ENCODE measurements around the gene VENTX.

Gene VENTX

DNA sequence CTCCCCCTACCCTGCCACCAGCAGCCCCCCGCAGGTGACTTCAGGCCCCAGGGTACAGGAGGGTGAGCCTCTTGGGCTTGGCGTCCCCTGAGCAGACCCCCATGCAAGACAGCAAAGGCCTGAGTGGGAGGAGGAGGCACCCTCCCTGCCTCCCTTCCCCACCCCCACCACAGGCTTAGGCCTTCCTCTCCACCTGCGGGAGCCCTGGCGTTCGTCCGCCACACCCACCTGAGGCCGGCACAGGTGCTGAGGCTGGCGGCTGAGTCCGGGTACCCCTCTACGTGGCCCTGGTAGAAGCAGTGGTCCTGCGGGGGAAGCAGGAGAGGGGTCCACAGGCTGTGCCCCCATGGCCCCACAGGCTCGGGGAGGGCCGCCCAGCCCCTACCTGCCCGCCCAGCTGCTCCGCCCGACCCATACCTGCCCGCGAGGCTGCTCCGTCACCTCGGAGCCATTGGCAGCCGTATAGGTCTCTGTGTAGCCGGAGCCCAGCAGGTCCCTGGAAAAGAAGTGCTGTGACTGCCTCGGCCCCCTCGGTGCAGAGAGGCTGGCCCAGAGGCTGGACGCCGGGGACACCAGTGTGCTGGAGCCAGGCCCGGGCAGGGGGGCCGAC, 36.0 kb downstream of the VENTX start:
- Mint-ChIP-seq H3K4me1 (ENCODE audit: low read depth in 2 of 2) (peaks cover 12 to 26% of the 10 kb centered on the region in 2 donors), H3K27ac (peak overlapping the region in 1 of 2 donors; percentile 51), H3K4me3 (peak overlapping the region in 1 of 2 donors; percentile 14), H3K27me3 (no peaks in the 10 kb centered on the region), H3K9me3 (no peaks in the 10 kb centered on the region), H3K36me3 (ENCODE audit: insufficient read depth) (peaks cover 63% of the 10 kb centered on the region)
- ATAC-seq (replicated peaks) (no peak), DNase-seq (no peak)

DNA sequence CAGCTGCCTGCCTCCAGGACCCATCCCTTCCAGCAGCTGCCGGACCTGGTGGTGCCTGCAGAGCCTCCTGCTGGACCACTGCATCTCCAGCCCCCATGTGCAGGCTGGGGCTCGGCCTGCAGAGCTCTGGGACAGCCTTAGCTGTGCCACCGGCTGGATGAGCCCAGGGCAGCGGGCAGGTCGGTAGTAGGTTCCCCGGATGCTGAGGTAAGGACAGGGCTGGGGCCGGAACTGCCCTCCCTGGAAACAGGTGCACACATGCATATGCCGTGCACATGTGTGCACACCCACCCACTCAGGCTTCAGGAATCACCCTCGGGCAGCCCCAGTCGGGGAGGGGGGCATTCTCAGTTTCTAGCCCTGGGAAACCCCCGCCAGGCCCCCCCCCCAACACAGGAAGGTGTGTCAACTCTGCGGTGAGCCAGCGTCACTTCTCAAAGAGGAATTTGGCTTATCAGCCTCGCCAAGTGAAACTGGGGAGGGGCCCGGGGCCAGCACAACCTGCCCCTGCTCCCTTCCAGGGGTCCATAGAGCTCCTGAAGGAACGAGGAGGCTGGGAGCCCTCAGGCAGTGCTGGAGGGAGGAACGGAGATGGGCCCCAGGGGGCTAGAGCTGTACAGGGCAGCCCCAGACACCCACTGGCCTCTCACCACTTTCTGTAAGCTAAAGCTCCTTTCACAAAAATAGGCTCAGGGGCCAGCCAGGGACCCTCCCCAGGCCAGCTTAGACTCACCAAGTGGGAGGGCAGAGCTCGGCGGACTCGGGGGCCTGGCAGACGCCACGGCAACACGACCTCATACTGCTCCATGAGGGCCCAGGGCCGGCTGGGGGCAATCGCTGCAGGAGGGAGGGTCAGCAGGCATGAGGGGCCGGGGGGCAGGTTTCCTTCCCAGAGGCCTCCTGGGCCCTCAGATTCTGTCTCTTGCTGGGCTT, 37.4 kb downstream of the VENTX start:
- no peaks in the 10 kb centered on the region for H3K27me3 Mint-ChIP-seq
- peaks cover 19 to 35% of the 10 kb centered on the region in 2 donors for H3K4me1 Mint-ChIP-seq (ENCODE audit: low read depth in 2 of 2)
- DNase-seq (peak; percentile 70 to 77 (median 70)), ATAC-seq (replicated peaks) (peak; percentile 56)
- H3K9me3 Mint-ChIP-seq: no peaks in the 10 kb centered on the region
- H3K36me3 Mint-ChIP-seq (ENCODE audit: insufficient read depth): peaks cover 62% of the 10 kb centered on the region
- H3K4me3 Mint-ChIP-seq: peak overlapping the region; percentile 87 to 91
- H3K27ac Mint-ChIP-seq: peak overlapping the region; percentile 92 to 99

DNA sequence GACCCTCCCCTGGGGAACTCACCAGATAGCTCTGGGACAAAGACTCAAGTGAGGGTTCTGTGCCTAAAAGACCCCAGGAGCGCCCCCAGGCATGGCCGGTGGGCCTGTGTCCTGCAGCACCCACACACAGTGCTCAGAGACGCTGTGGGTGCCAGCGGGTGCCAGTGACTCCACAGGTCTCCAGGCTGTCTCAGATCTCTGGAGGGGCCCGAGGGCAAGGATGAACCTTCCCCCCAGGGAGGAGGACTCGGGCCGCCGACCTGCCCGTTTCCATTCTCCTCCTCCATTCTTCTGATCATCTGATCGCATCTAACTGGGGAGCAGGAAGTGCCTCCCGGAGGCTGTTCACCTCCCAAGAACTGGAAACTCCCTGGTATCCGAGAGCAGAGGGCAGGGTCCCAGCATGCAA, 38.0 kb downstream of the VENTX start:
- Mint-ChIP-seq H3K27me3 (no peaks in the 10 kb centered on the region), H3K4me3 (peak overlapping the region; percentile 87 to 91), H3K4me1 (ENCODE audit: low read depth in 2 of 2) (peaks cover 19 to 35% of the 10 kb centered on the region in 2 donors), H3K27ac (peak overlapping the region; percentile 92 to 99), H3K9me3 (no peaks in the 10 kb centered on the region), H3K36me3 (ENCODE audit: insufficient read depth) (peaks cover 55% of the 10 kb centered on the region)
- peak; percentile 31 to 49 (median 39) for DNase-seq
- ATAC-seq (replicated peaks): peak; percentile 23

DNA sequence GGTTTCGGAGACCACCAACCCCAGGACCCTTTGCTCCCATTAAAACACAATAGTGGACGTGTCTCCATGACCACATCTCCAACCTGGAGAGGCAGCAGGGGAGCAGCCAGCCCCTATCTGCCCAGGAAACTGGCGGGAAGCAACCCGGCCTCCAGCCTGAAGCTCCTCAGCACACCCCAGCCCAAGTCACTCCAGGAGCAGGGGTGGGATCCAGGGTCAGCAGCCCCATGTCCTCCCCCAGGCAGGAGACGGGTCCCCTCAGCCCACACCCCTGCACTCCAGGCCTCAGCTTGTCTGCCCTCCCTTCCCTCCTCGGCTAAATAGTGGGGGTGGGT, 38.4 kb downstream of the VENTX start:
- ATAC-seq (replicated peaks): no peak
- H3K27ac Mint-ChIP-seq: peak overlapping the region; percentile 92 to 99

DNA sequence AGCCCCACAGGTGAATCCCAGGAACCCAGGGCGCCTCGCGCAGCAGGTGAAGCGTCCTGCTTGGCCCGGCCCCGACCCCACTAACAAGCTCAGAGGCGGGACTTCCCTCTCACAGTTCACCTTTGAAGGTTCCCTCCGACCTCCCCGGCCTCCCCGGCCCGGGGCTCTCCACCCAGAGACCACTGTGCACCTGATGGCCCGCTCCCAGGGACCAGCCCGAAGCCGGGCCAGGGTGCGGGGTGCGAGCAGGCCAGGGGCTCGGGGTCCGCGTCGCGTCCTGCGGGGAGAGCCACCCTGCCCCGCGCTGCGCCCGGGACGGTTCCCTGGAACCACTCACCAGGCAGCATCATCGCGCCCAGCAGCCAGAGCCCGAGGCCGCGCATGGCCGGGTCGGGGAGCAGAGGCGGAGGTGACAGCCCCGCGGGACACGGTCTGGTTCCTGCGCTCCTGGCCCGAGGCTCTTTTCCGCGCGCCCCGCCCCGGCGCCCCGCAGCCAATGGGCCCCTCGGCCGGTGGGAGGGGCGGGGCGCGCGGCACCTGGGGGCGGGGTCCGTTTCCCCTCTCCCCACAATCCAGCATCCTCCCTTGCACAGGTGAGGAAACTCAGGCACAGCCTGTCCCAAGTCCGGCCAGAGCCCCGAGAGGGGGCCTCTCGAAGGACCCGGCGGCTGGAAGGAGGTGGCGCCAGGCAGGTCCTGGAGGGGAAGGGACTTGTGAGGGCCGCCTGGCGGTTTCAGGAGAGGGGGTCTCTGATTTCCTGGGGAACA, 39.0 kb downstream of the VENTX start, which contains the start of gene ADAM8:
ADAM8 (minus strand) TSS at position 434 of the 767 bp plus-strand sequence; CDS start at position 383, 51 bp downstream.
- Mint-ChIP-seq H3K36me3 (ENCODE audit: insufficient read depth) (peaks cover 47% of the 10 kb centered on the region), H3K9me3 (no peaks in the 10 kb centered on the region), H3K27ac (peak within 1 kb of the TSS; percentile 98 to 99), H3K27me3 (no peaks in the 10 kb centered on the region), H3K4me1 (ENCODE audit: low read depth in 2 of 2) (peaks cover 19 to 35% of the 10 kb centered on the region in 2 donors), H3K4me3 (peak within 1 kb of the TSS; percentile 90 to 91)
- ATAC-seq (replicated peaks) (peak; percentile 18), DNase-seq (peak; percentile 50 to 60 (median 53))

More for the DNA sequence above, 38.4 kb downstream of the VENTX start:
- no peaks in the 10 kb centered on the region for H3K9me3 Mint-ChIP-seq
- DNase-seq: no peak
- H3K4me3 Mint-ChIP-seq: peak overlapping the region; percentile 87 to 91
- H3K36me3 Mint-ChIP-seq (ENCODE audit: insufficient read depth): peaks cover 51% of the 10 kb centered on the region
- peaks cover 19 to 35% of the 10 kb centered on the region in 2 donors for H3K4me1 Mint-ChIP-seq (ENCODE audit: low read depth in 2 of 2)
- H3K27me3 Mint-ChIP-seq: no peaks in the 10 kb centered on the region

DNA sequence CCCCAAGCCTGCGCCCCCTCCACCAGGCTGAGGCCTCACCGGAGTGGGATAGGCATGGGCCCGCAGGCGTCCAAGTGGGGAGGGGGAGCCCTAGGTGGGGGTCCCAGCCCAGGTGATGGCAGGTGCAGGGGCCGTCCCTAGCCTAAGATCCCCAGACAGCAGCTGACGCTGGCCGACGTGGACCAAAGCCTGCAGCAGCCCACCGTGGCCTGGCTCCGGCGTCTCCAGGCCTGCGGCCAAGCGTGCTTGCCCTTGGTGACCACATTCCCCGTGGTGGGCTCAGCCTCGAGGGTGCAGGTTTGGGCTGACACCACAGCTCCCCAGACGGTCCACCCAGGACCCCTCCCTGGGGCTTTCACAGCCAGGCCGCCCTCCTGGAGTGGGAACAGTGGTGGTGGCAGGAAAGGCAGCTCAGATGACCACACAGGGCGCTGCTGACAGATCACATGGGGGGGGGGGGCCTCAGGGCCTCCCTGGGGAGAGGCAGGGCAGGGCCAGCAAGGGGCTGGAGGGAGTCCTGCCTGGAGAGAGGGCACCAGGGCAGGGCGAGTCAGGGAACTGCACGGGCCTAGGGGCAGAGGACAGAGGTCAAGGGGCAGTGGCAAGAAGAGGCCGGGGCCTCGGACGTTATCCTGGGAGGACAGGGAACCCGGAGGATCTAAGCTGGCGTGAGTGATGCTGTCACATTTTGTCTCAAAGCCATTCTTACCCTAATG, 39.8 kb downstream of the VENTX start:
- H3K36me3 Mint-ChIP-seq (ENCODE audit: insufficient read depth): peaks cover 44% of the 10 kb centered on the region
- ATAC-seq (replicated peaks) (no peak), DNase-seq (no peak)
- peak overlapping the region; percentile 90 to 91 for H3K4me3 Mint-ChIP-seq
- peak overlapping the region; percentile 98 to 99 for H3K27ac Mint-ChIP-seq
- H3K27me3 Mint-ChIP-seq: no peaks in the 10 kb centered on the region
- H3K9me3 Mint-ChIP-seq: no peaks in the 10 kb centered on the region
- peaks cover 19 to 35% of the 10 kb centered on the region in 2 donors for H3K4me1 Mint-ChIP-seq (ENCODE audit: low read depth in 2 of 2)

DNA sequence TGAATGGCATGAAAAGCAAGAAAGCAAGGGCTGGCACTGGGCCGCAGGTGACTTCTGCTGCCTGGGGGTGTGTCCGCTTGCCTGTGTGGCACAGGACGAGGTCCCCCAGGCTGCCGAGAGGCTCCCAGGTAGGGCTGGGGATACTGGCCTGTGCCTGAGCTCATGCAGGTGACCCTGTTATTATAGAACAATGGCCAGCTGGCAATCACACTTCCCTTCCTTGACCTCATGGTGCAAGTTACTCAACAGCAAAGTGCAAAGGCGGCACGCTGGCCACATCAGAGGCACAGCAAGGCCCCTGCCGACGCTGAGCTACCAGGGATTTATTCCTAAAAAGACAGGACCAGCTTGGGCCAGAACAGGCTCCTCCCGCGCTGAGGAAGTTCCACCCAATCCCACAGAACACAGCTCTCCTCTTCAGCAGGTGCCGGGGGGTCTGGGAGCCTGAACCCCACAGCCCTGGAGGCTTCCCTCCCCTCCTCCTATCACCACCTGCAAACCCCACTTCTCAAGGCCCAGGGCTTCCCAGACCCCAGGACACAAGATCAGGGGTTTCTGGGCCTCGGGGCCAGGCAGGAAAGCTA, 40.4 kb downstream of the VENTX start:
- no peaks in the 10 kb centered on the region for H3K9me3 Mint-ChIP-seq
- no peak for ATAC-seq (replicated peaks)
- peaks cover 48% of the 10 kb centered on the region for H3K36me3 Mint-ChIP-seq (ENCODE audit: insufficient read depth)
- H3K4me1 Mint-ChIP-seq (ENCODE audit: low read depth in 2 of 2): peaks cover 19 to 35% of the 10 kb centered on the region in 2 donors
- no peak for DNase-seq
- peak overlapping the region; percentile 90 to 91 for H3K4me3 Mint-ChIP-seq
- H3K27me3 Mint-ChIP-seq: no peaks in the 10 kb centered on the region
- peak overlapping the region; percentile 98 to 99 for H3K27ac Mint-ChIP-seq

DNA sequence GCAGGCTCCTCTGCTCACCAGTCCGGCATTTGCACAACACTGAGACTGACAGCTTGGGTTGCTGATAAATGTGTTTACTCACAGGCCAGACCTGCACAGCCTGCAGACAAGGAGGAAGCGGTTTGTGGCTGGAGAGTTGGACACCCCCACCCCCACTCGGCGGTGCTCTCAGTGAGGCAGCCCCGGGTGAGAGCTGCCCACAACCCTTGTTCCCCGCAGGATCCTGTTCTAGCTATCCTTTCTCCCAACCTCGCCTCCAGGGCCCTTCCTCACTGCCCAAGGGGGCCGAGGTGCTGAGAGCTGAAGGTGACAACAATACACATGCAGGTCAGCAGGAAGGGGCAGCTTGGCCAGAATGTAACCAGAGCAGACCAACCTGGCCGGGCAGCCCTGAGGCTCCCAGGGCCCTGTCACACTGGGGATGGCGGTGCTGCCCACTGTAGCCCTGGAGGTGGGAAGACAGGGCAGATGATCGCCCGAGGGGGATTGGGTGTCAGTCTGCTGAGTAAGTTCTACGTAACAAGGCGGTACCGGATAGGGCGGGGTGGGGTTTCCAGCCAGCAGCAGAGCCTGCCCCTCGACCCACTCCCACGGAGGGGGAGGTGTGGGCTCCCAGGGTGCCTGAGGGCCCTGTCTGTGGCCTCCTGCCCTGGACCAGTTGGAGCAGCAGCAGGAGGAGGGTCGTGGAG, 41.1 kb downstream of the VENTX start:
- peaks cover 19 to 35% of the 10 kb centered on the region in 2 donors for H3K4me1 Mint-ChIP-seq (ENCODE audit: low read depth in 2 of 2)
- peak; percentile 62 for ATAC-seq (replicated peaks)
- no peaks in the 10 kb centered on the region for H3K27me3 Mint-ChIP-seq
- H3K9me3 Mint-ChIP-seq: no peaks in the 10 kb centered on the region
- H3K36me3 Mint-ChIP-seq (ENCODE audit: insufficient read depth): peaks cover 54% of the 10 kb centered on the region
- peak overlapping the region; percentile 98 to 99 for H3K27ac Mint-ChIP-seq
- H3K4me3 Mint-ChIP-seq: peak overlapping the region; percentile 90 to 91
- DNase-seq: peak; percentile 75 to 82 (median 80)

DNA sequence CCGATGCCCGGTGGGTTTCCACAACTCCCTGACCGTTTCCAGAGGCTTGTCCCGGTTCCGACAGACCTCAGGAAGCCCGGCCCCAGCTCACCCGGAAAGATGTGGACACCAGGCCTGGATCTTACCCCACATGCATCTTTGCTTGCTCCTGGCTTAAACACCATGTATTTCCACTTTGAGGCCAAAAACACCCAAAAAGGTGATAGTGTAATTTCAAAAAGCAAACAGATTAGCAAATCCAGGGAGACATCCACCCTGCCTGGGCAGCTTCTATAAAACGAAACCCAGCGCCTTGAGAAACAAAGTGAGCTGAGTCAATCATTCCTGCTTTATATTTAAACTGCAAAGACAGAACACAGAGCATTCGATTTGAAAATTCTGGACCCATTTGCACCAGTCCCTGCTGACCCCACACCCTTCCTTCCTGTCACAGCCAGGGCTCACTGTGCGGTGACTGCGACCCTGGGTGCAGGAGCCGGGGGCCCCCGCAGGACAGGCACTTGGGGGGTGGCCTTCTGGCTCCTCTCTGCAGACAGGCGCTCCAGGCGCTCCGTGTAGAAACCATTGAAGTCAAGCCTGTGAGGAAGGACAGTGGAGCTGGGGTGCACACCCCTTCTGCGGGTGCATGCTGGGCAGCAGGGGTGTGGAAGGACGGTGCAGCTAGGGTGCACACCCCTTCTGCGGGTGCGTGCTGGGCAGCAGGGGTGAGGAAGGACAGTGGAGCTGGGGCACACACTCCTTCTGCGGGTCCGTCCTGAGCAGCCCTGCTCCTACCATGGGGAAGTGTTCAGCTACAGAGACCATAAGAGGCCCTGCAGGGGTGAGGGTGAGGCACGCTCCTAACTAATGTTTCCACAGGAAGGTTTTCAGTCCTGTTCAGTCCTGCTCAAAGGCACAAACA, 41.9 kb downstream of the VENTX start:
- H3K36me3 Mint-ChIP-seq (ENCODE audit: insufficient read depth): peaks cover 61% of the 10 kb centered on the region
- no peak for ATAC-seq (replicated peaks)
- H3K27me3 Mint-ChIP-seq: no peaks in the 10 kb centered on the region
- H3K4me1 Mint-ChIP-seq (ENCODE audit: low read depth in 2 of 2): peaks cover 19 to 34% of the 10 kb centered on the region in 2 donors
- H3K4me3 Mint-ChIP-seq: peak overlapping the region; percentile 90 to 91
- no peaks in the 10 kb centered on the region for H3K9me3 Mint-ChIP-seq
- DNase-seq: no peak
- peak overlapping the region; percentile 98 to 99 for H3K27ac Mint-ChIP-seq

DNA sequence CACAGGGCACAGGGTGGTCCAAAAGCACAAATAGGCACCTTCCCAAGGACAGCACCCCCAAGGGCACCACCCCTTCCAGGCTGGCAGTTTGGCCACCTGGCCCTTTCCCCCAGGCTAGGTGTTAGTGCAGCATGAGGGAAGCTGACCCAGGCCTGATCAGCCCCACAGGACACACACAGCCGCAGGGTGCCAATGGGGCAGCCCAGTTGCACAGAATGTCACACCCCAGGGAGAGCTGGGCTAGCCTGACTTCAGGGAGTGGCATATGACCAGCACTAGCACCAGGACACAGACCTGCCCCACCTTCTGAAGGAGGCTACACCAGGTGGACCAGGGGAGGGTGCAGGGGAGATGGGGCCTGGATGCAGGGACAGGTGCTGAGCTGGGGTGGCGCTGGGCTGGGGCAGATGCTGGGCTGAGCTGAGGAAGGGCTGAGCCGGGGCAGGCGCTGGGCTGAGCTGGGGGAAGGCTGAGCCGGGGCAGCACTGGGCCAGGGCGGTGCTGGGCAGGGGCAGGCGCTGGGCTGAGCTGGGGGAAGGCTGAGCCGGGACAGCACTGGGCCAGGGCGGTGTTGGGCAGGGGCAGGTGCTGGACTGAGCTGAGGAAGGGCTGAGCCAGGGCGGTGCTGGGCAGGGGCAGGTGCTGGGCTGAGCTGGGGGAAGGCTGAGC, 42.9 kb downstream of the VENTX start:
- Mint-ChIP-seq H3K9me3 (no peaks in the 10 kb centered on the region), H3K36me3 (ENCODE audit: insufficient read depth) (peaks cover 61% of the 10 kb centered on the region), H3K27me3 (no peaks in the 10 kb centered on the region), H3K27ac (peak overlapping the region; percentile 98 to 99), H3K4me1 (ENCODE audit: low read depth in 2 of 2) (peaks cover 19 to 26% of the 10 kb centered on the region in 2 donors), H3K4me3 (no peak overlapping the region)
- no peak for ATAC-seq (replicated peaks)
- no peak for DNase-seq

DNA sequence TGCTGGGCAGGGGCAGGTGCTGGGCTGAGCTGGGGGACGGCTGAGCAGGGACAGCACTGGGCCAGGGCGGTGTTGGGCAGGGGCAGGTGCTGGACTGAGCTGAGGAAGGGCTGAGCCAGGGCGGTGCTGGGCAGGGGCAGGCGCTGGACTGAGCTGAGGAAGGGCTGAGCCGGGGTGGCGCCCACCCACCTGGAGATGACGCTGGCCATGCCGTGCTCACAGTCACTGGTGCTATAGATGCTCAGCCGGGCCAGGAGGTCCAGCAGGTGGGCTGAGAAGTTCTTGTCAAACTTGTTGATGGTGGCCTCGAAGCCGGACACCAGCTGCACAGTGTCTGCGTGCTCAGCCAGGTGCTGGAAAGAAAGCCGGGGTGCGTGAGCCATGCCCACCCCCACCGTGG, 43.4 kb downstream of the VENTX start:
- ATAC-seq (replicated peaks) (no peak), DNase-seq (no peak)
- Mint-ChIP-seq H3K9me3 (no peaks in the 10 kb centered on the region), H3K27ac (no peak overlapping the region), H3K4me3 (no peak overlapping the region), H3K36me3 (ENCODE audit: insufficient read depth) (peaks cover 61% of the 10 kb centered on the region), H3K27me3 (no peaks in the 10 kb centered on the region), H3K4me1 (ENCODE audit: low read depth in 2 of 2) (peaks cover 21 to 22% of the 10 kb centered on the region in 2 donors)
